ENCODE results near the gene TRIM63.
"Not testable (repeated sequence)": the region's sequence is repeated elsewhere in the genome, so short reads cannot be mapped to it uniquely, and the experiment has no call there.

Gene TRIM63

GRCh38 chr1:26067432-26067911 is at the start of gene TRIM63:
TSS of gene TRIM63 (minus strand) at chr1:26067630. CDS start at chr1:26067494, 136 bp downstream.
- no peak for DNase-seq (ENCODE audit: low read depth)

- no peak for DNase-seq (ENCODE audit: low read depth)
Observed at GRCh38 chr1:26114165-26114927, 46.9 kb upstream of the TRIM63 start.

GRCh38 chr1:26112407-26112775 is 45.0 kb upstream of the TRIM63 start:
- no peak for DNase-seq (ENCODE audit: low read depth)

- DNase-seq (ENCODE audit: low read depth), result peak; percentile 98
Observed at GRCh38 chr1:26111530-26112406, 44.3 kb upstream of the TRIM63 start, which contains the start of gene PDIK1L. TSS of gene PDIK1L (plus strand) at chr1:26111824. CDS start at chr1:26114309, 2,485 bp downstream.

DNA sequence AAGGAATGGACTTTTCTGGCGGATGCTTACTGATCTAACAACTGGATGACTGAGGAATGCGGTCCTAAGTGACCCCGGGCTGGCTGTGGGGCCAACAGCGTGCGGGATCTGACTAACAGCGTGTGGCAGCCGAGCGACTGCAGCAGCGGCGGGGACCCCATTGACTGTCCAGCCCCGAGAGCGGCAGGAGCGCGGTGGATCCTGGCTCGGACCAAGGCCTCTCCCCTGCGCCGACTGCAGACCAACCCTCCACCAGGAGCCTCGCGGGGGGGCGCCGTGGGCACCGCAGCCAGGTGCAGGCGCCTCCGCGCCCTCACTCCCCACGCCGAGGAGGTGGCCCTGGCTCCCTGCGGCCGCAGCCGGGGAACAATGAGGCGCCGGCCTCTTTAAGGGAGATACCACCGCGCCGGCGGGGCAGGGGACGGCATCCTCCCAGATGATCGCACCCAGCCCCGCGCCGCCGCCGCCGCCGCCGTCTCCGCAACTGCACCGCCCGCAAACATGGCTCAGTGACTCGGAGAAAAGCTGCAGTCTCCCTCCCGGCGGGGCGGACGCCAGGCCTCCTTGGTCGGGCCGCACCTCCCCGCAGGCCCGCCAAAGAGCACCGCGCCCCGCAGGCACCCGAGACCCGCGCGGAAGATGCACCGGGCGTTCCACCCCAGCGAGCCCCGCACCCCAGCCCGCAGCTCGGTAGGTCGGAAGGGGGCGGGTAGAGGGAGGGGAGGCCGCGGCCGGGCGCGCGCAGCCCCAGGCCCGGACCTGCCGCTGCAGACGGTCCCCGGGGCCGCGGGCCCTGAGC is 43.5 kb upstream of the TRIM63 start:
- peak; percentile 65 for DNase-seq (ENCODE audit: low read depth)

DNA sequence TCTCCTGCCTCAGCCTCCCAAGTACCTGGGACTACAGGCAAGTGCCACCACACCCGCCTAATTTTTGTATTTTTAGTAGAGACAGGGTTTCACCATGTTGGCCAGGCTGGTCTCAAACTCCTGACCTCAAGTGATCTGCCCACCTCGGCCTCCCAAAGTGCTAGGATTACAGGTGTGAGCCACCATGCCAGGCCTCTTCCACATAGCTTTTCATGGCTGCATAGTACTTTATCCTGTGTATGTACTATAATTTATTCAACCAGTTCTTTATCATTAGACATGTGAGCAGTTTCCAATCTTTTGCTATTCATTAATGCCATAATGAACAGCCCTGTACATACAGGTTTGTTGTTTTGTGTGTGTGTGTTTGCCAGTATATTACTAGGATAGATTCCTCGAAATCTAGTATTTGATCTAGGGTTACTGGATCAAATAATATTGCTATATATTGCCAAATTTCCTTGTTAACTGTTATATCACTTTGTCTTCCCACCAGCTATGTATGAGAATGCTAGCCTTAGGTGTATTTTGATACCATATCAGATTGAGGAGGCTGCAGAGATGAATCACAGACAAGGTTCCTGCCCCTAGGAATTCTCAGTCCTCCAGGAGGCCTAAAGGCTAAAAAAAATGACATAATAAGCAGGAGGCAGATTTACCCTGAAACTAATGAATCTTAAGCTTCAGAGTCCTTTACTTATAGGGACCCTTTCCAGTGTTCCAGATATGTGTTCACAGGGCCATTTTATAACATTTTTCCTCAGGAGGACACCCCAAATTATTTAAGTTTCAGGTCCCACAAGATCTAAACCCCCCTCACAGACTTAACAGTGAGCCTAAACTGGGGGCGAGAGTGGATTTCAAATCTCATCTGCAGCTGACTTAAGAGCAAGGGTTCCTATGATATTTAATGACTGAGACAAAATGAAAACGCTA is 42.1 kb upstream of the TRIM63 start:
- DNase-seq (ENCODE audit: low read depth), result no peak

DNA sequence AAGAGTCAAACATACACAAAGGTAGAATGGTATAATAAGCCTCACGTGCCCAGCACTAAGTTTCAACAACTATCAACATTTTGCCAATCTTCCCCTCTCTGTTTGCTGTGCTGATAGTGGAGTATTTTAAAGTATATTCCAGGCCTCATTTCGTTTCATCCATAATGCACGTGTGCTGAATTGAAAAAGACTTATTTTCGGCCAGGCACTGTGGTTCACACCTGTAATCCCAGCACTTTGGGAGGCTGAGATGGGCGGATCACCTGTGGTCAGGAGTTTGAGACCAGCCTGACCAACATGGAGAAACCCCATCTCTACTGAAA is 37.8 kb upstream of the TRIM63 start:
- not testable (repeated sequence) for DNase-seq (ENCODE audit: low read depth)

- DNase-seq (ENCODE audit: low read depth), result no peak
Observed at GRCh38 chr1:26102526-26102925, 35.1 kb upstream of the TRIM63 start.

DNA sequence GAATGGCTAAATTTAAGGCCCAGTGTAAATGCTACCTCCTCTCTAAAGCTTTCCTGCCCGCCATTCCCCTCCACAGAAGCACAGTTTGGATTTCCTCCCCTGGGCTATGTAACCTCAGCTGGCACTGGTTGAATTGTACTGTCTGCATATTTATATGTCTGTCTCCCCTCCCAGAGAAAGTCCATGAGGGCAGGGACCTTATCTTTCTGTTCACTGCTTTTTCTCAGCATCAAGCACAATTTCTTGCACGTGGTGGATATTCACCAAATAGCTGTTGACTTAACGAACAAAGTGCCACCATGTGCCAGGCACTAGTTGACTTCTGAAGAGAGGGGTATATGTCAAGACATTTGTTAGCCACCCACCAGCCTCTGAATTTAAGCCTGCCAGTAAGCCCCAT is 34.7 kb upstream of the TRIM63 start:
- DNase-seq (ENCODE audit: low read depth), result no peak

DNA sequence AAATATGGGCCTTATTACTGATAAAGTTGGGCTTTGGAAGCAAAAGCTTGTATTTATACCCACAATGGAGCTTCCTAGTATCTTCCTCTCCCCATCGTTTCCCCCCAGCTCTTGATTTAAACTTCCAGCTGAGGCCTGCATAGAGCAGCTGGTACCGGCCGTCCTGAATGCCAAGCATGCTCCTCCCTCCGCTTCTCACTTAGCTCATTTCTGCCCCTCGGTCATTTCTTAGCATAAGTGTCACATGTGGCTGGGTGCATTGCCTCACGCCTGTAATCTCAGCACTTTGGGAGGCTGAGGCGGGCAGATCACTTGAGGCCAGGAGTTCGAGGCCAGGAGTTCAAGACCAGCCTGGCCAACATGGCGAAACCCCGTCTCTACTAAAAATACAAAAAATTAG is 32.8 kb upstream of the TRIM63 start:
- DNase-seq (ENCODE audit: low read depth), result not testable (repeated sequence)

DNA sequence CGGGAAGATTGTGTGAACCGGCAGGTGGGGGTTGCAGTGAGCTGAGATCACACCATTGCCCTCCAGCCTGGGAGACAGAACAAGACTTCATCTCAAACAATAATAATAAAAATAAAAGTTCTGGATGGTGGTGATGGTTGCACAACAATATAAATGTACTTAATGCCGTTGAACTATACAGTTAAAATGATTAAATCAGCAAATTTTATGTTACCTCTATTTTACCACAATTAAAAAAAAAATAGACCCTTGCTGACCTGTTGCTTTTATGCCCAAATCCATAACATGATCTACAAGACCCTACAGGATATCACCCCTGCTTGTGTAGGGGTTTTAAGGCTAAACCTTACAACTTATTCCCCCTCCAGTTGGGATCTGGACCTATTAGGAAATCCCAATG is 32.4 kb upstream of the TRIM63 start:
- DNase-seq (ENCODE audit: low read depth), result no peak

DNA sequence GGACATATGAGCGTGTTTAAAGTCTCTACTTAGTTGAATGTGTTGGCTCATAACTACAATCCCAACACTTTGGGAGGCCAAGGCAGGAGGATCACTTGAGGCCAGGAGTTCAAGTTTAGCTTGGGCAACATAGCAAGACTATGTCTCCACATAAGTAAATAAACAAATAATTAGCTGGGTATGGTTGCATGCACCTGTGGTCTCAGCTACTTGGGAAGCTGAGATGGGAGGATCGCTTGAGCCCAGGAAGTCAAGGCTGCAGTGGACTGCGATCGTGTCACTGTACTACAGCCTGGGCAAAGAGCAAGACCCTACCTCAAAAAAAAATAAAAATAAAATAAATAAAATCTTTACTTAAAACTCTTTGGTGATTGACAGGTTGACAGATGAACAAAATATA is 31.2 kb upstream of the TRIM63 start:
- no peak for DNase-seq (ENCODE audit: low read depth)

- DNase-seq (ENCODE audit: low read depth), result peak; percentile 62
Observed at GRCh38 chr1:26097696-26098095, 30.3 kb upstream of the TRIM63 start.

DNA sequence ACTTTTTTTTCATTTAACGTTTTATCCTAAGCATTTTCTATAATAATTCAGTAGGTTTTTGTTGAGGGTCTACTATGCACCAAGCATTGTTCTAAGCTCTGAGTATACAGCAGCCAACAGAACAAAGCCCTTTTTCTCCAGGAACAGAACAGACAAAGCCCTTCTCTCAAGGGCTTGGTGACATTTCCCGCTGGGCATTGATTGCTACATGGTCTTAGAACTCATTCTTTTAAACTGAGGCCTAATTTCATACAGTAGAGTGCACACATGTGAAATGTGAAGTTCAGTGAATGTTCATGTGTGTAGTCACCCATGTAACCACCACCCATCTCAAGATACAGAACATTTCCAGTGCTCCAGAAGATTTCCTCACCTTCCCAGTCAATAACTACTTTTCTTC is 29.0 kb upstream of the TRIM63 start:
- DNase-seq (ENCODE audit: low read depth), result no peak

DNA sequence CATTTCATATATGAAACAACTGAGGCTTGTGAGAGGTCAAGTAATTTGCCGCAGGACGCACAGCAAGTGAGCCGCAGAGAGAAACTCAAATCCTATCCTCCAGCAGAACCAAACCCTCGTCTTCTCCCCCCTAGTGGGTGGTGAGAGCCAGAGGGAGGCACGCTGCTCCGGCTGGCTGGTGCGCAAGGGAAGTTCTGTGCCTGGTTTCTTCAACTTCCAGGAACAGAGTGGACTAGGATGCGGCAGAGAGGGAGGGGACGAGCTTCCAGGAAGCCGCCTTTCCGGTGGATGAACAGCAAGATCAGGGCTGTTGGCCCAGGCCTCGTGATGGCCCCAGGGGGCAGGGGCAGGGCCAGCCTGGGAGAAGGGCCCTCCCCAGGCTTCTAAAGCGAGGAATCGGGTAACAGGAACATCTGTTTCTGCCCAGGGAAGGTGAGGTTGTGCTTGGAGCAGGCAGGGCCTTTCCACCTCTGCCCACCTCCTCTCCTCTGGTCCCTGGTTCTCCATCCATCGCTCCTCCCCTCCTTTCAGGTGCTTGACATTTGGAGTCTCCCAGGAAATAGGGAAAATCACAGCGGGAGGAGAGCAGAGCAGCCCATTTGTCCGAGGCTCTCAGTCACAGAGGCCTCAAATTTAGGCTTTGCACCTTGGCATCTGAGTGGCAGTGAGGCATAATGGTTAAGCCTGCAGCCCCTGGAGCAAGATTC is 27.4 kb upstream of the TRIM63 start:
- no peak for DNase-seq (ENCODE audit: low read depth)

GRCh38 chr1:26094076-26094669 is 26.7 kb upstream of the TRIM63 start:
- DNase-seq (ENCODE audit: low read depth), result no peak

DNA sequence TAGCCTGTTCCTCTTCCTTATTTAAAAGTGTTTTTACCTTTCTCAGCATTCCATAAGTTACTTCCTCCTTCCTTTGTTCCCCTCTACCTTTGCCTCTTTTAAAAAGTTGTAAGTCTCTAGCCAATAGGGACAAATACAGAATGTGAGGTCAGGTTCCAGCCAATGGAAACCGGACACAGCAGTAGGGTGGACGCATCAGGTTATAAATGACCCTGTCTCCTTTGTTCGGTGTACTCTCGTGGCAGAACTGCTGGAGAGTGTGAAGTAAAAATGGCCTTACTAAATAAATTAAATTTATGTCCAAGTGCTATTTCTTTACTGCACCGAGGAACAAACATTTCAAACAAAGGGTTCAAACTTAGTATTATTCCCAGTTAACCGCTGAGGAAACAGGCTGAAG is 26.1 kb upstream of the TRIM63 start:
- not testable (repeated sequence) for DNase-seq (ENCODE audit: low read depth)

GRCh38 chr1:26092422-26092821 is 25.0 kb upstream of the TRIM63 start:
- no peak for DNase-seq (ENCODE audit: low read depth)

DNA sequence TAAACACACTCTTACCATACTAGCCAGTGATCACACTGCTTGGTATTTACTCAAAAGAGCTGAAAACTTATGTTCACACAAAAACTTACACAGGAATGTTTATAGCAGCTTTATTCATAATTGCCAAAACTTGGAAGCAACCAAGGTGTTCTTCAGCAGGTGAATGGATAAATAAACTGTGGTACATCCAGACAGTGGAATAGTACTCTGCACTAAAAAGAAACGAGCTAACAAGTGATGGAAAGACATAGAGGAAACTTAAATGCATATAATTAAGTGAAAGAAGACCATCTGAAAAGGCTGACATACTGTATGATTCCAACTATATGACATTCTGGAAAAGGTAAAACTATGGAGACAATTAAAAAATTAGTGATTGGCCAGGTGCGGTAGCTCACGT is 23.5 kb upstream of the TRIM63 start:
- no peak for DNase-seq (ENCODE audit: low read depth)

- no peak for DNase-seq (ENCODE audit: low read depth)
Observed at GRCh38 chr1:26089125-26089524, 21.7 kb upstream of the TRIM63 start.
